HG03521 (cell line): Measurements from ENCODE around the gene RIC8B.

ENCODE experiments used
- ATAC-seq: cut with Tn5 transposase; IDR thresholded peaks from one replicate; pipeline ENCODE4 v1.9.1; 2021; ENCODE audit warnings: mild to moderate bottlenecking, moderate library complexity; ENCODE audit not compliant: unreplicated experiment

Gene RIC8B

DNA sequence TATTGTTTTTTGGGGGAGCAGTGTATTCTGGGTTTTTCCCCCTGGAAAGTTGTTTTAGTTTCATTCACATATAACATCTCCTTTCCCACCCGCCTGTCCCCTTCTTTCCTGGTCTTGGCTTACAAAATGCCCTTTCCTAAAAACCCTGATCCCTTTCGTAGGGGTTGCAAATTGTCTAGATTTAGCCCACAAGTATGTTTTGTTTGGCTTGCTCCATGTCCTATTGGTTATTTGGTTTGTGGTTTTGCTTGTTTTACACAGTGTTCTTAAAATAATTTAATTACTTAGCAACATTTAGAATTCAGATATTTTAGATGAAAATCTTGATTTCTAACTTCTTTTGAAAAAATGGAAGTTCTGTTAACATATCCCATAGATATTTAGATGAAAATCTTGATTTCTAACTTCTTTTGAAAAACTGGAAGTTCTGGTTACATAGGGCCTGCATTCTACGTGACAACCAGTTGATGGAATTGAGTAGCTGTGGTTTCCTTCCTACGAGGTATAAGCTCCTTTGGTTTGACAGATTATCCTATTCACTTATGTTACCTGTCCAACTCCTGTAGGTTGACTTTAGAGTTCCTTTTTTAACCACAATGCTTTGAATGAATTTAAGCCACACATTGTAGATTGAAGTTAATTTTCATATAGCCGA is 92.1 kb downstream of the RIC8B start:
- ATAC-seq = no peak

DNA sequence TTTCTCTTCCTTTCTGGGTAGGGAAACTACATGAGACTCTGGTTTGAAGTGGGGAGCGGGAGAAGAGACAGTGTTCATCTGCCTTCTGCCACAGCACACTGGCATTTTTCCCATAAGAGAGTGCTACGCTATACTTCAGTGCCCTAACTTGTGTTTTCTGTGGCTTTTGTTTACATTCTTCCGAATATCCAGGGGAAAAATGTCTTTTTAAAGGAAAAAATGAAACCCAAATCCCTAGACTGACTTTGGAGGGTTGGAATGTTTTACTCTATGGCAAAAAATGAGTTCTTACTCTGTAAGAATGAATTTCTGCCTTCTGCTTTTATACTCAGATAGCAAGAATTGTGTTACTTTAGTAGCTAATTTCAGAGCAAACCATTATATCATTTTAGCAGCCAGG is 93.2 kb downstream of the RIC8B start:
- no peak for ATAC-seq

DNA sequence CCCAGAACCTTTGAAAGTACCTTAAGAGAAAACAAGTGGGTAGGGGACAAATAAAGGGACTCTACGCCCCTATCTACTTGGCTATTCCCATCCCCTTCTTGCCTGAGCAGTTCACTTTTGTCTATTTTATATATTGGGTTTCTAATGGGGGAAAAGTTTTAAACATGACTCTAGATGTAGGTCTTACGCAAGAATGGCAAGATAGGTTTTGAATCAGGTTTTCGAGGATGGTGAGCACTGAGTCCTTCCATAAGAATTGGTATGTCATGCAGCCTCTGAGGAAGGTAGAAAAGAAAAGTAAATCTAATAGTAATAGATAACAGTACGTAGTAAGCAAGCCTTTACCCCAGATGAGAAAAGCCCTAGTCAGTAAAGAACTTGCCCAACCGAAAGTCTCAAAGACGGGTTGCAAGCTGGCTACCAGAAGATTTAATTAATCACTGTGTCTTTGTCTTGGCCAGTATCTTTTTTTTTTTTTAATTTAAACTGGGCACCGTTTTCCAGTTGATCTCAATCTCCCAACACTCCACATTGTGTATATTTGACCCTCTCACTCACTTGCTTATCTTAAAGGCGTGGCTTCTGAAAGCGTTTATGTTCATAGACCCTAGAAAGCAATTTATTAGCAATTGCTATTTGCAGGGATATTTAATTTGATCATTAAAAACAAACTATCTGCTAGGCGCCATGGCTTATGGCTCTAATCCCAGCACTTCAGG is 94.7 kb downstream of the RIC8B start:
- ATAC-seq = no peak

DNA sequence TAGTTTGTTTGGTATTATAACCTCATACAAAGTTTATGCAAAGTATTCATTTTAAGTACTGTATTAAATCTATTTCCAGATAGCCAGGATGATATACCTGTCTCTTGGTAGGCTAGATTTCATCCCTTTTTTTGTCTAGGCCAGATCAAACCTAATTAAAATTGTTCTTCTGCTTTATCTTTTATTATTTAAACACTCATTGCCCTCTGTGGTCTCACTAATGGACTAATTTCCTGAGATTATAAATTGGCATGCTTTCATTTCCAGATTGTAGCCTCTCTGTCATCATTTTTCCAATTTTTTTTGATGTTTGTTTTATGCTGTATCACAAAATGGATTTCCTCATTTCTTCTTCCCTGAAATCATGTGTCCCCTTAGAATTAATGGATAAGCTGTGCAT is 95.6 kb downstream of the RIC8B start:
- ATAC-seq = no peak

DNA sequence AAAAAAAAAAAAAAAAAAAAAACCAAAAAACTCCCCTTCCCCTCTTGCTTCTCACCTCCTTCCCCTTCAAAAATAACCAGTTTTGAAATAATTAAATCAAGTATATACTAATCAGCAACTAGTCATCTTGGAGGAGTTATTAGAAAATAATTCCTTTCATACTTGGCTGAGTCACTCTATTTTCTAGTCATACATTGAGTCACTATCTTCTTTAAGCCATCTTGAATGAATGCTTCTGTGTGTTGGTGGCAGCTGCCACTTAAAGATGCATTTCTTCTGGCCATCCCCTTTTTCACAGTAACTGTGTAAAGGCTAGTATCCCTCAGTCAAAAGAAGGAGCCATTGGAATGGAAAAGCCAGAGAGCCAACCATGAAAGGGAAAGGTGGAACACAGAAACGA is 97.0 kb downstream of the RIC8B start:
- ATAC-seq = no peak

DNA sequence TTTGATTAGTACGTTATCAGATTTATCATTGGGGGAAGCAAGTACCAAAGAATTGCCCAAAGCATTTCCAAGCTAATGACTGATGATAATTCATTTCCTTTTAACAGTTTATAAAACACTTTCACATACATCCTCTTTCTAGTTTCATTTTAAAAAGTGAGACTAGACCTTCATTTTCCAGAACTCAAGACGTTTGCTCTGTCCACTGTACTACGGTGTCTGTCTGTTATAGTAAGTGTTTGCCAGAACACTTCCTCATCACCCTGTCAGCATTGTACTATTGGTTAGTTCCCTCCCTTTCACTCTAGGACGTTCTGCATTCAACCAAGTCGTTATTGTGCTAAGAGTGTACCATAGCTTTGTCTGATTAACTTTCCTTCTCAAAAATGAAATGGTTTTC is 99.5 kb downstream of the RIC8B start:
- no peak for ATAC-seq

DNA sequence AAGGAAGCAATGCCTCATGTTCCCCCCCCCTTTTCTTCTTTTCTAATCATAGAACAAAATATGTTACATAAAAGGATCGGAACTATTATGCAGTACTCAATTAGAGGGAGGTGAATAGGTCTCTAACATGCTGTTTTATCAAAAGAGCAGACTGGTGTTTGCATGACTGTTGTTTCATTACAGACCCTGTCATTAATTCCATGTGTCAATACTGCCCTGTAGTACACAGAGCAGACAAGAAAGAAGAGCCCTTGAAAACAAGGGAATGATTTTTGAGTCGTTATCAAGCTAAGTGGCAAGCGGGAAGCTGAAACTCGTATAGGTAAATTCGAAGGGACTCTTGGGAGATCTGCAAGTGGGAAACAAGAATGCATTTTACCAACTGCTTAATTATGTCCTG is 104.3 kb downstream of the RIC8B start:
- no peak for ATAC-seq

DNA sequence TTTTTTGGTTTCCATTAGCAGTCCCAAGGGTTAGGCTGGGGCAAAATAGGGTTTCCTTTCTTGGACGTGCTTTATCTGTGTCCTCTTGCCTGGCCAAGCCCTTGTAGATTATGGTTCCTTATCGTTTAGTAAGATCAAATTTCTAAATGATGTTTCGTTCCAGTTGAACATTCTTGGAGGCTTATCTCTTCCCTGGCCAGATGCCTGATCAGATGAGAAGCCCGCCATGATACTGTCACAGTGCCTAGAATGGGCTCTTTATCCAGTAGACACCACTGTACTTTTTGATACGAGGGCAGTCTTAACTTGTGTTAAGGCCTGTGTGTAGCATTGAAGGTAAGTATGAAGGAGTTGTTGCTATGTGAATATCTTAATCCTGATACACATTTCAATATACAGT is 105.1 kb downstream of the RIC8B start:
- ATAC-seq = no peak

DNA sequence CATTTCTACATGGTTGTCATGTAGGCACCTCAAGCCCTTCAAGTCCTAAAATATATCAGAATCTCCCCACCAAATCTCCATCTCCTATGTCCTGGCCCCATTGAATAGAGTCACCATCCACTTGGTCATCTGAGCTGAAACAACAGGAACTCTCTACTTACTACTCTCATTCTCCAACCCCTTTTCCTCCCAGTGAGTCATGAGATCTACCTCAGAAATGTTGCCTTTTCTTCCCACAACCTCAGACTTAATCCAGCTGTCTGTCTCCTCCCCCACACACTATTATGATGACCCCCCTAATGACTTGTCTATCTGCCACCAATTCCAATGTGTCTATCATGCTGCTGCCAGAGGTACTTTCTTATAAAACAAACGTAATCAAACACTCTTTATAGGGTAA is 108.9 kb downstream of the RIC8B start:
- ATAC-seq = no peak

DNA sequence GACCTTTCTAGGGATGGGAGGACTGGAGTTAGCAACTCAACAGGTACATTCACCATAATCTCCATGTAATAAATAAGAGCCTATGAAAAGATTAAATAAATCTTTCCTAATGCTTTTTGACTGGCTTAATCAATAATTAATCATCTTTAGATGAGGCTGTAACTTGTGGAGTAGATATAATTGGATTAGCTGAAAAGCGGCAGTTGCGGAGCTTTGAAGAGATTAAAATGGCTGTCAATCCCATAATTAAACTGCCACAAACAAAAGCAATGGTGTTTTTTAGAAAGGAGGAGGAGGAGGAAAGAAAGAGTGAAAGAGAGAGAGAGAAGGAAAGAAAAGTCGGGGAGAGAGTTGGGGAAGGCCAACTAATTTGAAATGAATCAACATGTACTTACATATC is 110.5 kb downstream of the RIC8B start:
- ATAC-seq = no peak

DNA sequence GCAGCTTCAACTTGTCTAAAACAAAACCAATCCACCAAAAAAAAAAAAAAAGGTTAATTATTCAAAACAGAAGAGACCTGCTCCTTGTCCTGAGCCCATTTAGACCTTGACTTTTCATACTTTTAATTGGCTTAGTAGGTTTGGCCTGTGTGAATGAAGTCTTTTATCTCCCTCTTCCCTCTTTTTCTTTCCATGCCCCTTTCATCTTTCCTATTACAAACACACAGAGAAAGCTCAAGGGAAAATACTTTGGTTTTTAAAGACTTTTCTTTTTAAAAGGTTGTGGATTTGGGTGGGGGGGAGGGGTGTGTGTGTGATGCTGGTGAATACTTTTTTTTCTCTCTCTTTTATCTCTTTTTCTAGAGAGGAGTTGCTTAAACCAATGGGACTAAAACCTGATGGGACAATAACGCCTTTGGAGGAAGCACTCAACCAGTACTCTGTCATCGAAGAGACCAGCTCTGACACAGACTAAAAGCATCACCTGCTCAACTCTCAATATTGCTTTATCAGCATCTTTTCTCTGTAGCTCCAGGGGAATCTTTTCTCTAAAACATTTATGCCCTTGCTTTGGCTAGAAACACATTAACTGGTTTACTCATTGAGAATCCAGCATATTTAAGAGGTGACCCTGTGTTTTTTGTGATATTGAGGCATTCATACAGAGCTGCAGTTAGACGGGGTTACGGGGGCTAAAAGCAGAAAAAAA is 111.2 kb downstream of the RIC8B start:
- ATAC-seq = no peak

DNA sequence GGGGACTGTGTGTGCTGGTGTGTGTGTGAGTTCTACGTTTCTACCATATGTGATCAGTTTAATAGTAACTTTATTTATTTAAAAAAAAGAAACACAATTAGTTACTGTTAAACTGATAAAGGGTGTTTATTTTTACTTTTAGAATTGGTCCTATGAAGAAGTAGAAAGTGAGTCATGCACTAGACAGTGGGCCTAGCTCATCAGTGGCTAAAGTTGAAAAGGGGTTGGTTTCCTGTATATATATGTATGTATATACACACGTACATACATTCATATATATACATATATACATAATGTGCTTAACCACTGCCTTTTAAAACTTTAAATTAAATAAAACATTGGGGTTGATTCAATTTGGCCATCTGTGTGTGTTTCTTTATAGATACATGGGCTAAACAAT is 112.5 kb downstream of the RIC8B start:
- no peak for ATAC-seq

DNA sequence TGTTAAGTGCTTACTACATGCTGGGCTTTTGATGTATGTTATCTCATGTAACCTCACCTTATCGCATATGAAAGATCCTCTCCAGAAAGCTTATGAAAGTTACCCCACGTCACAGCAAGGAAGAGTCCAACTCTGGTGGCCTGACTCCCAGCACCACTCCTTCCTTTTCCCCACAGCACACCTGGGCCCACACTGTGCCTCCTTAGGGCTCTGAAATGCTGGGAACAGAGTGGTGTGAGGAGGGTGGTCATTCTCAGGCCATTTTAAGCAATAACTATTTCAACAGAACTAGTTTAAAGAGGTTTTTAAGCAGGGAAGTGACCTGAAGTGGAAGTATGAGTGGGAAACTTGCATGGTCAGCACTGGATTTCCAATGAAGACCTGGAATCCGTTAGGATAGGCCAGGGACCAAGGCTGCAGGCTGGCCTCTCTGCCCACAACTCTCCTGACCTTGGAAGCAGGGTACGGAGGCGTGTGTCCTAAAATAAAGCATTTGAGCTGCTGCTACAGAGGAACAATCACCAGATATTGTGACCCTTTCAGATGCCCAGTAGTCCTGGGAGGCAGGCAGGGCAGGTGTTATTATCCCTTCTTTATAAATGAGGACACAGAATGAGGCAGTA is 114.0 kb downstream of the RIC8B start:
- ATAC-seq = no peak

DNA sequence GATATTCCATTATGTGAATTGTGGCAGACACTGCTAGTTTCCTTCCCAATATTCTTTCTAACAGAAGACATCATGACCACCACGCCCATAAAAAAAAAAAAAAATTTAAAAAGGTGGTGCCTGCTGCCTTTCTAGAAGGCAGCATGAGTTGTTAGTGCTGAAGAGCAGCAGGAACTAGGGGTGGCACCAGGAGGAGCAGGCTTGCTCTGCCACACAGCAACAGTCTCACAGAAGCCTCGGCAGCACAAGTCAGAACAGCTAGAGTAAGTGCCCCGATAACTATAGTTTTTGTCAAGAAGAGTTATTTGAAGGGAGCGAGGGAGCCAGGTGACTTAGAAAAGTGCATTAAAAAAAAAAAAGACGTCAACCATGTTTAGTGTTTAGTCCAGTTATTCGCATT is 114.8 kb downstream of the RIC8B start:
- ATAC-seq = no peak

DNA sequence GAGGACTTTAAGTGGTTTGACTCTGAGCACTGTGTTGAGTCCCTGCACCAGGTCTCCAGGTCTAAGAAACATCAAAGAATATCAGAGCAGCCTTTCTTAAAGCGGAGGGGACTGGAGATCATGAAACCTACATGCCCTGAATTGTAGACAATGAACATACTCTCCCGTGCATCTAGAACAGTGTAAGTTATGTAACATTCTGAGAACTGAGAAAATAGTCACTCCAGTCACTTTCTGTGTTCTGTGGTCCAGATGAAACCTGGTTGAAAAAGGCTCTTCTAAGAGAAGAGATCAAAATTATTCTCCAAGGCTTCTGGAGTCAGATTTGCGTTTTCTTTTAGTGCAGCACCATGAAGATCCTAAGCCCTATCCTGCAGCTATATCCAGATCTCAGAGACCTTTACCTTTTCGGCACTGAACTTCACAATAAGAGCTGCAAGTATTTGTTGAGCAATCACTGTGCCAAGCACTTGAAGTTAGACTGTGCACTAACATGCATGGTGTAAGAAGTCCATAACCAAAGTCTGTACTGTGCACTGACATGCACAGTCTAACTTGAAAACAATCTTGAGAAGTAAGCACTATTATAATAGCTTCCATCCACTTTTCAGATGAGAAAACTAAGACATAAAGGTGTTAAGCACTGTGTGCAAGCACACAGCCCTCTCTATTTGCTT is 115.6 kb downstream of the RIC8B start:
- ATAC-seq = no peak

DNA sequence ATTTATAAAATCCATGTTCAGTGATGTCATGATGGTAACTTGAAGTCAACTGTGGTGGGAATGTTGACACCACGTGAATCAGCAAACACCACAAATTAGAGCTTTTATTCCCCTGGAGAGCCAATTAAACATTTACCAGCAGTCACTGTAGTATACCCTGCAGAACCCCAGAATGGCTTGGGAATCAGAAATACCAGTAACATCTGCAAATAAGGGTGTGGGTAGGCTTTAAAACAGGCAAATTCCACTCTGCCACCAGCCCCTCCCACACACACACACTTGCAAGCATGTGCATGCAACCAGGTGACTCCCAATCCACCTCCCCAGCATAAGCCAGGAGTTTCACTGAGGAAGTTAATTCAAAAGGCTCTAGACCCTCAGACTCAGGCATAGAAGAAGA is 117.6 kb downstream of the RIC8B start:
- no peak for ATAC-seq

DNA sequence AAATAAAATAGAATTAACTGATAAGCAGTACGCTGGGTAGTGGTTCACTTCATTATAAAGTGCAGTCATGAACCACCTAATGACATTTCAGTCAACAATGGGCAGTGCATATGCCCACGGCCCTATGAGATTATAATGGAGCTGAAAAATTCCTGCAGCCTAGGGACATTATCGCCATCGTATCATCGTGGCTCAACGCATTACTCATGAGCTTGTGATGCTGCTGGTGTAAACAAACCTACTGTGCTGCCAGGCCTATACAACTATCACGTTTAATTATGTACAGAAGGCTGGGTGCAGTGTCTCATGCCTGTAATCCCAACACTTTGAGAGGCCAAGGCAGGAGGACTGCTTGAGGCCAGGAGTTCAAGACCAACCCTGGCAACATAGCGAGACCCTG is 119.0 kb downstream of the RIC8B start:
- ATAC-seq = no peak

DNA sequence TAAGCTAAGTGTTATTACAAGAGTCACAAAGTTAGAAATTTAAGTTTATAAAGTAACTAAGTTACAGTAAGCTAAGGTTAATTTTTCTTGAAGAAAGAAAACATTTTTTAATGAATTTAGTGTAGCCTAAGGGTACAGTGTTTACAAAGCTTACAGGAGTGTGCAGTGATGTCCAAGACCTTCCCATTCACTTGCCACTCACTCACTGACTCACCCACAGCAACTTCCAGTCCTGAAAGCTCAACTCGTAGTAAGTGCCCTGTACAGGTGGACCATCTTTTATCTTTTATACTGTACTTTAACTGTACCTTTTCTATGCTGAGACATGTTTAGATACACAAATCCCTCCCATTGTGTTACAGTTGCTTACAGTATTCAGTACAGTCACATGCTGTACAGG is 120.3 kb downstream of the RIC8B start:
- ATAC-seq = no peak

DNA sequence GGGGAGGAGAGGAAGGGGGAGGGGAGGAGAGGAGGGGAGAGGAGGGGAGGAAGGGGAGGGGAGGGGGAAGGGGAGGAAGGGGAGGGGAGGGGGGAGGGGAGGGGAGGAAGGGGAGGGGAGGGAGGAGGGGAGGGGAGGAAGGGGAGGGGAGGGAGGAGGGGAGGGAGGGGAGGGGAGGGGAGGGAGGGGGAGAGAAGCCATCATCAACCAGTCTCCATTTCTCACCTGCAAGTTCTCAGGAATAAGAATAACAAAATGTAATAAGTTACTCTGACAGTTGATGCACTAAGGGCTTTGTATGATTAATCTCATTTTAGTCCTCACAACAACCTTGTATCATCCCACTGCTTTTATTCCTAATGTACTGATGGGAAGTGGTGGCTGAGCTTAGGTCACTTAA is 122.1 kb downstream of the RIC8B start:
- no peak for ATAC-seq

DNA sequence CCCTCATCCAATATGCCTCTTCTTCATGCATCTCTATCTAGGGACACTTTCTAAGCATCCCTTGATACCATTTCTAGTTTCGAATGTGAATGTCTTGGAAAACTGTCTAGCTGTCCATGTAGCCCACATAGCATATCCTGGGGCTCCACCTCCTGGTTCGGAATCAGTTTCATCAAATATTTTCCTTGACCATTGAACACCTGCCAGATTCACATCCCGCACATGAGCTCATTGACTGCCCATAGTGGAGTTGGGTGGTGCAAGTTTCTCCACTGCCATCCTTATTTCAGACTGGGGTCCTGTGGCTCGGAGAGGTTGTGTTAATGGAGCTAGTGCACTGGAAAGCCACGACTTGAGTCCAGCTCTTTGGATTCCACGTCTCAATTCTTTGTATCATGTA is 122.6 kb downstream of the RIC8B start:
- no peak for ATAC-seq
